ENCODE data around the gene TMED1. TPM values are rescaled to one million over a fixed set of nuclear protein-coding genes. Genes with fewer than 3 reads are reported as not detected.

The TMED1 gene
- total RNA-seq, 1 donor from 2014 or later = 23.5 TPM

DNA sequence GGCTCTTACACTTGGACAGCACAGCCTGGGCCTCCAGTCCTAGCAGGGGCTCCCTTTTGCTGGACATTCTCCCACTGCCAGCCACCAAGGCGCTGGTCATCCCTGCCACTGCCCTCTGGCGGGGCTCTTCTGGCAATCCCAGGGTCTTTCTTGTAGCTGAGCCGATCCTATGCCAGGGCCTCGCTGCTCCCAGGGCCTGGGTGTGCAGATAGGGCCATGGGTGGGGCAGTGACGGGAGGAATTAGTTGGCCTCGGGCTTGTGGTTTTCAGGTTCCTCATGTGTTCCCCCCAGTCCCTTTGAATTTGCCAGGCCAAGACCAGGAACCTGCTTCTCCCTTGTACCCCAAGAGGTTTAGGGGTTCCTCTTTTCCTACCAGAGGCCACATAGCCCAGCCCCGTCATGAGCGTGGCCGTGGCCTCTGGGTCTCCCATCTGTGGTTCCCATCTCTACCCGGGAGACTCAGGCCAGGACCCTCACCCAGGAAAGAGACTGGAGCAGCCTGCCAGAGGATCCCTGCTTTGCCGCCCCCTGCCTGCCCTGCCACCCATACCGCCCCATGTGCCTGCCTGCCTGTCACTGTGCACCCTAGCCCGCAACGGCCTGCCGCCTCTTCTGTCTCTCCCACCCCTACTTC lies 26.2 kb downstream of the TMED1 start:
- Histone ChIP-seq H3K36me3 (peaks cover 100% of the 10 kb centered on the region), H3K27ac (peak overlapping the region; percentile 62), H3K4me1 (peaks cover 16% of the 10 kb centered on the region), H3K27me3 (ENCODE audit: low read depth) (no peaks in the 10 kb centered on the region), H3K4me3 (no peak overlapping the region), H3K9me3 (no peaks in the 10 kb centered on the region)
- no peak for TF ChIP-seq CTCF (IDR thresholded peaks at IDR 0.05)
- DNase-seq (no peak), ATAC-seq (peak; percentile 10 to 34)
- intact Hi-C loops (cut with DNase I) = no loop called here

- no peak for TF ChIP-seq CTCF (IDR thresholded peaks at IDR 0.05)
- H3K4me3 ChIP-seq = no peak overlapping the region
- peaks cover 16% of the 10 kb centered on the region for H3K4me1 ChIP-seq
- DNase-seq (no peak), ATAC-seq (peak in 1 of 2 donors; percentile 9)
- H3K9me3 ChIP-seq = no peaks in the 10 kb centered on the region
- peak overlapping the region; percentile 62 for H3K27ac ChIP-seq
- H3K36me3 ChIP-seq = peaks cover 100% of the 10 kb centered on the region
- intact Hi-C loops (cut with DNase I) = no loop called here
- no peaks in the 10 kb centered on the region for H3K27me3 ChIP-seq (ENCODE audit: low read depth)
Observed at GRCh38 chr19:10808937-10809649, 26.9 kb downstream of the TMED1 start.

DNA sequence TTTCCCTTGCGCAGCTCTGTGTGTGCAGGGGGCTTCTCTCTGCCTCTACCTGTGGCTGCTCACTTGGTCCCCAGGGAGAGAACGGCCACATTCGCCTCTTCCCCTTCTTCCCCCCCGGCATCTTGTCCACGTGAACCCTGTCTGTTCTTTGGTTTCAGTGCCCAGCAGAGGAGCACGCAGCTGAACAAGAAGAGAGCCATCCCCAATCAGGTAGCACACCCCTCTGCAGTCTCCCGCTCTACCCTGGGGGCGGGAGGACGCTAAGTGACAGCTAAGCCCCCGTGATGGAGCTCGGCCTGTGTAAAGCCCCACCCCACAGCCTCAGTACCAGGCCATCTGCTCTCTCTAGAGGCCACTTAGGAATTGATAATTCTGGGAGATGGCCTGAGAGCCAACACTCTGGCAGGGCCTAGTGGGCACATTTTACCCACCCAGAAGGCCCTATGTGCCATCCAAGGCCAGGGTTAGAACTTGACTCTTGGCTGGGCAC lies 30.2 kb downstream of the TMED1 start:
- Histone ChIP-seq H3K27ac (no peak overlapping the region), H3K4me1 (peaks cover 10% of the 10 kb centered on the region), H3K4me3 (no peak overlapping the region), H3K36me3 (peaks cover 100% of the 10 kb centered on the region), H3K9me3 (no peaks in the 10 kb centered on the region), H3K27me3 (ENCODE audit: low read depth) (no peaks in the 10 kb centered on the region)
- TF ChIP-seq CTCF (IDR thresholded peaks at IDR 0.05) = no peak
- DNase-seq (no peak), ATAC-seq (no peak)
- intact Hi-C loops (cut with DNase I) = no loop called here

GRCh38 chr19:10805065-10805757 lies 30.8 kb downstream of the TMED1 start:
- TF ChIP-seq CTCF (IDR thresholded peaks at IDR 0.05) = no peak
- no peaks in the 10 kb centered on the region for H3K9me3 ChIP-seq
- peaks cover 100% of the 10 kb centered on the region for H3K36me3 ChIP-seq
- intact Hi-C loops (cut with DNase I) = no loop called here
- H3K27me3 ChIP-seq (ENCODE audit: low read depth) = no peaks in the 10 kb centered on the region
- H3K4me1 ChIP-seq = peaks cover 10% of the 10 kb centered on the region
- peak in 1 of 2 donors; percentile 43 for ATAC-seq
- H3K27ac ChIP-seq = no peak overlapping the region
- no peak overlapping the region for H3K4me3 ChIP-seq
- peak; percentile 70 for DNase-seq

DNA sequence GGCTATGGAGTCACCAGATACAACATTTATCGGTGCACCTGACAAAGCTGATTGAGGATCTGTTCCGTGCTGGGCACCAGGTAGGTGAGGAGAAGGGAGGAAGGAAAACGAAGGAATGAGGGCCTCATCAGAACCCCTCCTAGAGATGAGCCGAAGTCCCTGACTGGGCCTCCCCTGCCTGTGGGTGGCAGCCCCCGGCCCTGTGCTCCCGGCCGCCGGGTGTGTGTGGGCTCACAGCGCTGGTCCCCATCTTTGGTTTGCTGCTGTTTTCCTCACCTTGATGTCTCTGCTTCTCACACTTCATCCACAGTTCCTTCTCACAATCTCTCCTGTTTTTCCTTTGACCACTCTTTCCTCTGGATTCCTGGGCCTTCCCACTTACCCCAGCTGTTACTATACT lies 32.8 kb downstream of the TMED1 start:
- intact Hi-C loops (cut with DNase I) = no loop called here
- Histone ChIP-seq H3K27ac (no peak overlapping the region), H3K4me1 (no peaks in the 10 kb centered on the region), H3K4me3 (no peak overlapping the region), H3K36me3 (peaks cover 100% of the 10 kb centered on the region), H3K9me3 (no peaks in the 10 kb centered on the region), H3K27me3 (ENCODE audit: low read depth) (no peaks in the 10 kb centered on the region)
- ATAC-seq = no peak
- TF ChIP-seq CTCF (IDR thresholded peaks at IDR 0.05) = no peak
- DNase-seq = no peak
